ENCODE data around the gene PCNX1.

GRCh38 chr14:70971560-70971959, 64.3 kb downstream of the PCNX1 start:
- TF ChIP-seq PATZ1 (CRISPR knock-in tag; IDR thresholded peaks at IDR 0.05; ENCODE audit: borderline replicate concordance), result no peak
- TF ChIP-seq TOX (CRISPR knock-in tag; IDR thresholded peaks at IDR 0.05; ENCODE audit: borderline replicate concordance), result no peak
- TF ChIP-seq ESRRG (CRISPR knock-in tag; IDR thresholded peaks at IDR 0.05), result no peak
- TF ChIP-seq TSHZ2 (CRISPR knock-in tag; IDR thresholded peaks at IDR 0.05), result no peak
- no peak for TF ChIP-seq ARNTL (CRISPR knock-in tag; IDR thresholded peaks at IDR 0.05; ENCODE audit: borderline replicate concordance, low read depth)
- TF ChIP-seq ZFP3 (CRISPR knock-in tag; IDR thresholded peaks at IDR 0.05), result no peak
- no peak for TF ChIP-seq CSRNP3 (CRISPR knock-in tag; IDR thresholded peaks at IDR 0.05)
- TF ChIP-seq CSDC2 (CRISPR knock-in tag; IDR thresholded peaks at IDR 0.05), result no peak
- no peak for TF ChIP-seq ZC3H10 (CRISPR knock-in tag; IDR thresholded peaks at IDR 0.05)
- no peak for TF ChIP-seq GLIS3 (CRISPR knock-in tag; IDR thresholded peaks at IDR 0.05)
- no peak for TF ChIP-seq ZNF565 (CRISPR knock-in tag; conservative IDR thresholded peaks at IDR 0.05; ENCODE audit: low read depth)

Measured in SK-N-SH treated with all-trans-retinoic acid at 6 μM for 48 hours (cell line).